ENCODE data around the gene PID1.

DNA sequence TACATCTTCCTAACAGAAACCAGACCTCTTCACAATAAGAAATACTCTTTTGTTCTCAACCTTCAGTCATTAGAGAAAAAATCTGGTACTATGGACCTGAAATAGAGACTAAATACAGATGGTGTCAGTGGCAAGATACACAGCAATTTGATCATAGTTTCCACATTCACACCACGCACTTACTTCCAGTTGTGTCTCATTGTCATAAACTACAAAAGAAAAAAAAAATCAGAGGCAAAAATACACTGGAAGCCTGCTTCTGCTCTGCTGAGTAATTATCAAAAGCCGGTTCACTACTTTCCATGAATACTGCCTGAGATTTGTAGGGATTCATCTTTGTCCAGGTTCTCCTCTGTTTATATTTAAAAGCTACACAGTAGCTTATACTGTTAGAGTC, 182.6 kb downstream of the PID1 start:
- TF ChIP-seq, protein P1, sequence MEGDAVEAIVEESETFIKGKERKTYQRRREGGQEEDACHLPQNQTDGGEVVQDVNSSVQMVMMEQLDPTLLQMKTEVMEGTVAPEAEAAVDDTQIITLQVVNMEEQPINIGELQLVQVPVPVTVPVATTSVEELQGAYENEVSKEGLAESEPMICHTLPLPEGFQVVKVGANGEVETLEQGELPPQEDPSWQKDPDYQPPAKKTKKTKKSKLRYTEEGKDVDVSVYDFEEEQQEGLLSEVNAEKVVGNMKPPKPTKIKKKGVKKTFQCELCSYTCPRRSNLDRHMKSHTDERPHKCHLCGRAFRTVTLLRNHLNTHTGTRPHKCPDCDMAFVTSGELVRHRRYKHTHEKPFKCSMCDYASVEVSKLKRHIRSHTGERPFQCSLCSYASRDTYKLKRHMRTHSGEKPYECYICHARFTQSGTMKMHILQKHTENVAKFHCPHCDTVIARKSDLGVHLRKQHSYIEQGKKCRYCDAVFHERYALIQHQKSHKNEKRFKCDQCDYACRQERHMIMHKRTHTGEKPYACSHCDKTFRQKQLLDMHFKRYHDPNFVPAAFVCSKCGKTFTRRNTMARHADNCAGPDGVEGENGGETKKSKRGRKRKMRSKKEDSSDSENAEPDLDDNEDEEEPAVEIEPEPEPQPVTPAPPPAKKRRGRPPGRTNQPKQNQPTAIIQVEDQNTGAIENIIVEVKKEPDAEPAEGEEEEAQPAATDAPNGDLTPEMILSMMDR (IDR thresholded peaks at IDR 0.05) = no peak
- no peak for TF ChIP-seq EP300 (IDR thresholded peaks at IDR 0.05)
- TF ChIP-seq POLR2A (IDR thresholded peaks at IDR 0.05) = no peak
